ENCODE results near the gene CYB561D2.

DNA sequence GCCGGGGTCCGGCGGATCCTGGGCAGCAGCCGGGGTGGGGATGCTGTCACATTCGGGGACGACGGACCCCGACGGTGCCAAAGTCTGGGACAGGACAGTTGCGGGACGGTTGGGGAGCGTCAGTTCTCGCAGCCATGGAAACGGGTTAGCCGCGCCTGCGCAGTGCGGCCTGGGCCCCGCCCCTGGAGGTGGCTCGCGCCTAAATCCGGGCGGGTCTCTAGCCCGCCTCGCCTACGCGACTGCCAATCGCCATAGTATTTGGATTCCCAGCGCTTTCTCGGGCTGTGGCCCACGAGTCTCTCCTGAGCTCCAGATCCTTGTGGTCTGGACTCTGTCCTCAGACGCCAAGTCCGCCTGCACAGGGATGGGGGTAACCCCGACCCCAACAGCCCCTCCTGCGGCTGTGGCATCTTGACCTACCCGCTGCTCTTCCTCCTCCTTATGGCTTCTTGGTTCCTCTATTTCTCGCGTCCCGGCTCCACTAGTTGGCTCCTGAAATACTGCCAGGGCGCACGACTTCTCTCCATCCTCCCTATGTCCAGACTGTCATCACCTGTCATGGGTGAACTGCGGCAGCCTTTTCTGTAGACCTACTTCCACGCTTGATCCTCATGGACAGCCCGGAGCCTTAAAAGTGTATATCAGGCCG is 5.0 kb upstream of the CYB561D2 start, which contains the start of gene ZMYND10:
- TF ChIP-seq, protein P1, sequence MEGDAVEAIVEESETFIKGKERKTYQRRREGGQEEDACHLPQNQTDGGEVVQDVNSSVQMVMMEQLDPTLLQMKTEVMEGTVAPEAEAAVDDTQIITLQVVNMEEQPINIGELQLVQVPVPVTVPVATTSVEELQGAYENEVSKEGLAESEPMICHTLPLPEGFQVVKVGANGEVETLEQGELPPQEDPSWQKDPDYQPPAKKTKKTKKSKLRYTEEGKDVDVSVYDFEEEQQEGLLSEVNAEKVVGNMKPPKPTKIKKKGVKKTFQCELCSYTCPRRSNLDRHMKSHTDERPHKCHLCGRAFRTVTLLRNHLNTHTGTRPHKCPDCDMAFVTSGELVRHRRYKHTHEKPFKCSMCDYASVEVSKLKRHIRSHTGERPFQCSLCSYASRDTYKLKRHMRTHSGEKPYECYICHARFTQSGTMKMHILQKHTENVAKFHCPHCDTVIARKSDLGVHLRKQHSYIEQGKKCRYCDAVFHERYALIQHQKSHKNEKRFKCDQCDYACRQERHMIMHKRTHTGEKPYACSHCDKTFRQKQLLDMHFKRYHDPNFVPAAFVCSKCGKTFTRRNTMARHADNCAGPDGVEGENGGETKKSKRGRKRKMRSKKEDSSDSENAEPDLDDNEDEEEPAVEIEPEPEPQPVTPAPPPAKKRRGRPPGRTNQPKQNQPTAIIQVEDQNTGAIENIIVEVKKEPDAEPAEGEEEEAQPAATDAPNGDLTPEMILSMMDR (IDR thresholded peaks at IDR 0.05): no peak
- no peak for TF ChIP-seq EP300 (IDR thresholded peaks at IDR 0.05)
- TF ChIP-seq POLR2A (IDR thresholded peaks at IDR 0.05): no peak

Measured in ovary (tissue), 3 donors.